HepG2 (cell line): ENCODE results near the gene C22orf15. TPM values are rescaled to one million over a fixed set of nuclear protein-coding genes. Genes with fewer than 3 reads are reported as not detected.

ENCODE experiments used
- CBFB ChIP-seq: sonication (generic); formaldehyde crosslinking; IDR thresholded peaks from 2 replicates; pipeline ENCODE4 v1.4.0; 2020; ENCODE audit warnings: missing genetic modification reagents
- CREB3 ChIP-seq: sonication (generic); formaldehyde crosslinking; IDR thresholded peaks from 2 replicates; pipeline ENCODE4 v1.5.0; 2020; ENCODE audit warnings: missing genetic modification reagents
- CTCF ChIP-seq: sonication (generic); formaldehyde crosslinking; IDR thresholded peaks from 2 replicates; pipeline ENCODE4 v1.5.0; 2020; ENCODE audit warnings: mild to moderate bottlenecking, missing genetic modification reagents, moderate library complexity
- HMG20B ChIP-seq: conservative IDR thresholded peaks from 2 replicates; pipeline ENCODE4 v1.6.1; 2016; ENCODE audit warnings: missing genetic modification reagents, missing compliant biosample characterization
- NFAT5 ChIP-seq: sonication (generic); formaldehyde crosslinking; IDR thresholded peaks from 2 replicates; pipeline ENCODE4 v1.4.0; 2020; ENCODE audit warnings: missing genetic modification reagents
- NR3C1 ChIP-seq: sonication (generic); formaldehyde crosslinking; IDR thresholded peaks from 2 replicates; pipeline ENCODE4 v1.4.0; 2020; ENCODE audit warnings: missing genetic modification reagents
- RFXAP ChIP-seq: sonication (generic); formaldehyde crosslinking; IDR thresholded peaks from 2 replicates; pipeline ENCODE4 v1.4.0; 2020; ENCODE audit warnings: missing genetic modification reagents, borderline replicate concordance
- SUZ12 ChIP-seq: fragments of 150-350 bp; IDR thresholded peaks from 2 replicates; pipeline ENCODE4 v1.6.1; 2014; ENCODE audit warnings: low read depth, low read length
- TRIM24 ChIP-seq: sonication (generic); formaldehyde crosslinking; IDR thresholded peaks from 2 replicates; pipeline ENCODE4 v1.8.0; 2022; ENCODE audit warnings: mild to moderate bottlenecking, missing genetic modification reagents
- ZBTB25 ChIP-seq: IDR thresholded peaks from 2 replicates; pipeline ENCODE4 v1.6.1; 2018; ENCODE audit warnings: missing genetic modification reagents
- ZBTB3 ChIP-seq: sonication (generic); formaldehyde crosslinking; IDR thresholded peaks from 2 replicates; pipeline ENCODE4 v1.4.0; 2020; ENCODE audit warnings: low read depth, mild to moderate bottlenecking, moderate library complexity, missing genetic modification reagents, borderline replicate concordance
- ZMAT3 ChIP-seq: sonication (generic); formaldehyde crosslinking; conservative IDR thresholded peaks from 2 replicates; pipeline ENCODE4 v1.7.0; 2021; ENCODE audit warnings: missing genetic modification reagents
- ZNF333 ChIP-seq: sonication (generic); formaldehyde crosslinking; IDR thresholded peaks from 2 replicates; pipeline ENCODE4 v1.4.0; 2020; ENCODE audit warnings: mild to moderate bottlenecking, missing genetic modification reagents, borderline replicate concordance
- ZNF574 ChIP-seq: sonication (generic); formaldehyde crosslinking; IDR thresholded peaks from 2 replicates; pipeline ENCODE4 v1.4.0; 2020; ENCODE audit warnings: missing genetic modification reagents
- ZNF670 ChIP-seq: sonication (generic); formaldehyde crosslinking; IDR thresholded peaks from 2 replicates; pipeline ENCODE4 v1.8.0; 2022; ENCODE audit warnings: mild to moderate bottlenecking, missing genetic modification reagents, borderline replicate concordance
- ZSCAN30 ChIP-seq: sonication (generic); formaldehyde crosslinking; IDR thresholded peaks from 2 replicates; pipeline ENCODE4 v1.5.0; 2020; ENCODE audit warnings: mild to moderate bottlenecking, missing genetic modification reagents
- polyA plus RNA-seq, 8 experiments: library from polyadenylated mRNA; depleted of rRNA in 3 of 8; stranded (reverse) in 7 of 8; unstranded in 1 of 8; fragments of >200 nt; fragmentation: Illumina TruSeq in 4 of 8; extraction: Trizol in 4 of 8; gene quantifications; 2 replicates each; pipeline versions ENCODE4 v1.2.1 to v1.2.3, GENCODE V29; 2011 to 2016; ENCODE audit warnings: low read depth in 4 of 8, missing spikeins in 1 of 8, mixed read lengths in 1 of 8; ENCODE audit not compliant: insufficient read depth in 1 of 8
- total RNA-seq, 5 experiments: library from RNA; depleted of rRNA; stranded (reverse); fragments of >200 nt; fragmentation: Illumina TruSeq; extraction: Trizol; gene quantifications; 2 replicates each; pipeline ENCODE4 v1.2.3, GENCODE V29; 2016; ENCODE audit warnings: low read depth in 1 of 5

Gene C22orf15
- total and polyA plus RNA-seq, 2 of the 13 experiments (the other 11 are each of a cell fraction or from before 2014, with no cell fraction given) = not detected

GRCh38 chr22:23789638-23790037, 26.8 kb downstream of the C22orf15 start (continued):
- TF ChIP-seq ZNF333 (no peak), CTCF (CRISPR knock-in tag) (peak; percentile 72), ZMAT3 (CRISPR knock-in tag) (no peak), NFAT5 (CRISPR knock-in tag) (no peak), SUZ12 (no peak), CREB3 (CRISPR knock-in tag) (no peak), ZNF574 (CRISPR knock-in tag) (peak; percentile 39; the same call in 1 of the 2 replicates), ZNF670 (CRISPR knock-in tag) (no peak), NR3C1 (no peak), HMG20B (CRISPR knock-in tag) (no peak), ZSCAN30 (CRISPR knock-in tag) (no peak), ZBTB3 (CRISPR knock-in tag) (no peak), ZBTB25 (CRISPR knock-in tag) (no peak), RFXAP (CRISPR knock-in tag) (no peak), TRIM24 (CRISPR knock-in tag) (no peak), CBFB (CRISPR knock-in tag) (no peak)
